Right lobe of liver (tissue), 6 donors: Measurements from ENCODE around the gene SIKE1. TPM values are rescaled to one million over a fixed set of nuclear protein-coding genes. Genes with fewer than 3 reads are reported as not detected.

Source experiments
- ATAC-seq, 4 donors: fragments of 200-7000 bp; cut with Tn5 transposase; one replicate each; pipeline ENCODE4 v1.9.1; 2020; ENCODE audit warnings: mild to moderate bottlenecking in 4 of 4, moderate library complexity in 4 of 4
- DNase-seq, 3 donors: peaks; one replicate each; pipeline ENCODE4 v3.0.0-alpha.2; 2020
- H3K27ac ChIP-seq, 3 donors: fragments of 200-600 bp; one replicate each; pipeline ENCODE4 v1.8.0; 2022
- H3K27me3 ChIP-seq, 2 donors: fragments of 200-600 bp; one replicate each; pipeline ENCODE4 v1.8.0; 2022
- H3K36me3 ChIP-seq, 4 donors: fragments of 200-600 bp; sonication (generic) in 1 of 4; one replicate each; pipeline versions ENCODE4 v1.5.1 to v1.8.0; 2017 to 2022; ENCODE audit warnings: control low read depth in 1 of 4
- H3K4me1 ChIP-seq, 4 donors: fragments of 200-600 bp; sonication (generic) in 1 of 4; one replicate each; pipeline versions ENCODE4 v1.5.1 to v1.8.0; 2017 to 2022; ENCODE audit warnings: control low read depth in 1 of 4
- H3K4me3 ChIP-seq, 3 donors: fragments of 200-600 bp; one replicate each; pipeline ENCODE4 v1.8.0; 2022
- H3K9me3 ChIP-seq, 4 donors: fragments of 200-600 bp; sonication (generic) in 1 of 4; one replicate each; pipeline versions ENCODE4 v1.5.1 to v1.8.0; 2017 to 2022; ENCODE audit warnings: control low read depth in 1 of 4
- POLR2A ChIP-seq: fragments of 450-650 bp; IDR thresholded peaks from one replicate; pipeline ENCODE4 v1.6.1; 2017; ENCODE audit warnings: antibody characterized with exemption, mild to moderate bottlenecking
- WGBS: methylation state at CpG from one replicate; pipeline ENCODE4 v1.1.6; 2018; ENCODE audit warnings: low coverage, low lambda C conversion rate; ENCODE audit not compliant: insufficient coverage; ENCODE audit errors: missing lambda C conversion rate; 5-methylcytosine and 5-hydroxymethylcytosine counted together
- intact Hi-C, 2 donors: fragments of 100-400 bp; cut with DNase I; formaldehyde crosslinking; loops; one replicate each; pipeline versions ENCODE4 v1.11.2 to v1.14.1; 2022
- total RNA-seq, 6 experiments: library from RNA; depleted of rRNA in 2 of 6; stranded (reverse); fragments of >200 nt in 2 of 6; fragmentation: NEBNext Ultra II Directional in 3 of 6; extraction: Animal tissue kit (Norgen Biotek cat#: 25700) in 3 of 6; gene quantifications; one replicate each; pipeline versions ENCODE4 v1.1.0 to v1.2.4, GENCODE V29; 2016 to 2023
- TF ChIP-seq, protein P1 (sequence below), 4 donors: fragments of 200-600 bp in 3 of 4; fragments of 450-650 bp in 1 of 4; IDR thresholded peaks; one replicate each; pipeline versions ENCODE4 v1.5.1 to v1.8.0; 2016 to 2022; ENCODE audit warnings: antibody characterized with exemption in 4 of 4, mild to moderate bottlenecking in 2 of 4
- donor health status: DM: no; HTN: yes; CAD: no.
- donor health status: DM: no; HTN: no; CAD: no.
- donor health status: DM: no; HTN: no; CAD: no.
- donor health status: DM: no; HTN: yes; CAD: no.
- donor health status: DM: no; HTN: yes; CAD: no.

SIKE1 gene
- total RNA-seq, 6 experiments from 2014 or later = 17.5 to 74.0 (median 21.8) TPM

DNA sequence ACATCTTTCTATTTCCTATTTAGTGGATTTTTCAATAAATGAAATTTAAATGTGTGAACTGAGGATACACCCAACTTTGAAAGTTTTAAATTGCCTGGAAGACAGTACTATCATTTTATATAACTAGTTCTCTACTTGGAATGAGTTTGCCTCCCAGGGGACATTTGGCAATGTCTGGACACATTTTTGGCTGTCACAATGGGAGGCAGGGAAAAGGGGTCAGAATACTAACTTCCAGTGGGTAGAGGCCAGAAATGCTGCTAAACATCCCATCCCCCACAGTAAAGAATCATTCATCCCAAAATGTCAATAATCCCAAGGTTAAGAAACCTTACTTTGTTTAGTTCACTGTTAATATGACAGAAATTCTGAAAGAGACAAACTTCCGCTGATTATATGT, 50.7 kb downstream of the SIKE1 start:
- Histone ChIP-seq H3K27me3 (no peaks in the 10 kb centered on the region), H3K9me3 (no peaks in the 10 kb centered on the region), H3K27ac (peak overlapping the region in 1 of 3 donors; percentile 4), H3K4me3 (no peak overlapping the region), H3K36me3 (peaks cover 0 to 89% (median 28%) of the 10 kb centered on the region in 4 donors), H3K4me1 (peaks cover 0 to 14% (median 4%) of the 10 kb centered on the region in 4 donors)
- ATAC-seq (peak in 2 of 4 donors; percentile 37 to 75), DNase-seq (peak in 1 of 3 donors; percentile 64)
- TF ChIP-seq, protein P1, sequence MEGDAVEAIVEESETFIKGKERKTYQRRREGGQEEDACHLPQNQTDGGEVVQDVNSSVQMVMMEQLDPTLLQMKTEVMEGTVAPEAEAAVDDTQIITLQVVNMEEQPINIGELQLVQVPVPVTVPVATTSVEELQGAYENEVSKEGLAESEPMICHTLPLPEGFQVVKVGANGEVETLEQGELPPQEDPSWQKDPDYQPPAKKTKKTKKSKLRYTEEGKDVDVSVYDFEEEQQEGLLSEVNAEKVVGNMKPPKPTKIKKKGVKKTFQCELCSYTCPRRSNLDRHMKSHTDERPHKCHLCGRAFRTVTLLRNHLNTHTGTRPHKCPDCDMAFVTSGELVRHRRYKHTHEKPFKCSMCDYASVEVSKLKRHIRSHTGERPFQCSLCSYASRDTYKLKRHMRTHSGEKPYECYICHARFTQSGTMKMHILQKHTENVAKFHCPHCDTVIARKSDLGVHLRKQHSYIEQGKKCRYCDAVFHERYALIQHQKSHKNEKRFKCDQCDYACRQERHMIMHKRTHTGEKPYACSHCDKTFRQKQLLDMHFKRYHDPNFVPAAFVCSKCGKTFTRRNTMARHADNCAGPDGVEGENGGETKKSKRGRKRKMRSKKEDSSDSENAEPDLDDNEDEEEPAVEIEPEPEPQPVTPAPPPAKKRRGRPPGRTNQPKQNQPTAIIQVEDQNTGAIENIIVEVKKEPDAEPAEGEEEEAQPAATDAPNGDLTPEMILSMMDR (IDR thresholded peaks at IDR 0.05) = no peak
- TF ChIP-seq POLR2A = no peak
- intact Hi-C loops = no loop called here
- WGBS = 46% methylated on average over 1 of the region's 1 CpG

DNA sequence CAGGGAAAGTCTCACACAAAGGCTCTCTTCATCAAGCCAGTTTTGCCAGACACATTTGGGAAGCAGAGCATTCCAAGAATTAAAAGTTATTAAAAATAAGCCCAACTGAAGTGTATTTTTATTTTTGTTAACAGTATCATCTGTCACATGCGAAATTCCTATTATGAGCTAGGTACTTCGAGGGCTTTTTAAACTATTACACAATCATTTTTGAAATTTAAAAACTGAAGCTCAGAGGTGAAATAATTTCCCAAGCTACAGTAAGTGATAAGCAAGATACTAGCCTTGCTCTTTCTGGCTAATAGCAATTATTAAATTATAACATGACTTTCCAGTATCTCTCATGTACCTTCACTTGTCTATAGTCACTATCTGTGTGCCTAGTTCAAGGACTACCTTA, 51.9 kb downstream of the SIKE1 start:
- intact Hi-C loops = no loop called here
- Histone ChIP-seq H3K9me3 (no peaks in the 10 kb centered on the region), H3K27me3 (no peaks in the 10 kb centered on the region), H3K36me3 (peaks cover 0 to 89% (median 28%) of the 10 kb centered on the region in 4 donors), H3K4me3 (no peak overlapping the region), H3K4me1 (peaks cover 0 to 14% (median 4%) of the 10 kb centered on the region in 4 donors), H3K27ac (no peak overlapping the region)
- no peak for DNase-seq
- ATAC-seq = no peak
- WGBS = 68% methylated on average over 2 of the region's 2 CpGs
- TF ChIP-seq POLR2A = no peak
- TF ChIP-seq, protein P1 (IDR thresholded peaks at IDR 0.05) = no peak

DNA sequence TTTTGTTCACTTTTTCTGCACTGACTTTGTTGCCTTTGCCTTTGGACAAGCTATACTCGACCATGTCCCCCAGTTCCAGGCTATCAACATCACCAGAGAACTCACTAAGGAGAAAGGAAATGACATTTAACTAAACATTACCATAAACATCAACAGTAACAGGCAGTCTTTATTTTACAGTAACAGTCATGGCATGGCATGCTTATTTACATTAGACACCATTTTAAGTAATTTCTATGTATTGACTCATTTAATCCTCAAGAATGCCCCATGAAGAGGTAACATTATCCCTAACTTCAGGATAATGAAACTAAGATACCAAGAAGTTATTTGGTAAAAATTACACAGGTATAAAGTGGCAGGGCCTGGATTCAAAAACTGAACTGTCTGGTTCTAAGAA, 55.3 kb downstream of the SIKE1 start:
- DNase-seq = no peak
- TF ChIP-seq, protein P1 (IDR thresholded peaks at IDR 0.05) = no peak
- TF ChIP-seq POLR2A = no peak
- Histone ChIP-seq H3K4me1 (peaks cover 0 to 18% (median 7%) of the 10 kb centered on the region in 4 donors), H3K27me3 (no peaks in the 10 kb centered on the region), H3K4me3 (no peak overlapping the region), H3K9me3 (no peaks in the 10 kb centered on the region), H3K36me3 (peaks cover 0 to 78% (median 21%) of the 10 kb centered on the region in 4 donors), H3K27ac (no peak overlapping the region)
- no peak for ATAC-seq
- intact Hi-C loops = no loop called here
- WGBS = 69% methylated on average over 1 of the region's 1 CpG

DNA sequence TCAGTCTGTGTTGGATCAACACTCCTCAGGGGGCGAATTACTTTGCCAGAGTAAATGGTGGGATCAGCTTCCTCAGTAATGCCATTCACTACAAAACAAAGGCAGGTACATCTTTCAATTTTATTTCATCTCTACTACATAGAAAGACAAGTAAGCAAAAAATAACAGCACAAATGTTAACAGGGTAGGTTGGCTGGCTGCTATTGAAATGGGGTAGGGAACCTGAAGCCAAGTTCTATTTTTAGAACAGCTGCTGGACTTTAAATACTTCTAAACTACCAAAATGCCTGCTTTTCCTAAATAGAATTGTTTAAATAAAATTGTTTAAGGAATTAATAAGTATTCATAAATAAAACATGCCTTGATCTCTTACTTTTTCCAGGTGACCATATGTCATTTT, 56.6 kb downstream of the SIKE1 start:
- Histone ChIP-seq H3K36me3 (peaks cover 0 to 83% (median 24%) of the 10 kb centered on the region in 4 donors), H3K9me3 (no peaks in the 10 kb centered on the region)
- intact Hi-C loops = no loop called here

More for the DNA sequence above, 56.6 kb downstream of the SIKE1 start:
- no peaks in the 10 kb centered on the region for H3K27me3 ChIP-seq
- peaks cover 0 to 19% (median 9%) of the 10 kb centered on the region in 4 donors for H3K4me1 ChIP-seq
- H3K4me3 ChIP-seq = no peak overlapping the region
- DNase-seq (no peak), ATAC-seq (no peak)
- WGBS = 88% methylated on average over 1 of the region's 1 CpG
- H3K27ac ChIP-seq = no peak overlapping the region
- TF ChIP-seq POLR2A = no peak
- TF ChIP-seq, protein P1 (IDR thresholded peaks at IDR 0.05) = no peak
